ENCODE data around the gene CDK11B.

The CDK11B gene

DNA sequence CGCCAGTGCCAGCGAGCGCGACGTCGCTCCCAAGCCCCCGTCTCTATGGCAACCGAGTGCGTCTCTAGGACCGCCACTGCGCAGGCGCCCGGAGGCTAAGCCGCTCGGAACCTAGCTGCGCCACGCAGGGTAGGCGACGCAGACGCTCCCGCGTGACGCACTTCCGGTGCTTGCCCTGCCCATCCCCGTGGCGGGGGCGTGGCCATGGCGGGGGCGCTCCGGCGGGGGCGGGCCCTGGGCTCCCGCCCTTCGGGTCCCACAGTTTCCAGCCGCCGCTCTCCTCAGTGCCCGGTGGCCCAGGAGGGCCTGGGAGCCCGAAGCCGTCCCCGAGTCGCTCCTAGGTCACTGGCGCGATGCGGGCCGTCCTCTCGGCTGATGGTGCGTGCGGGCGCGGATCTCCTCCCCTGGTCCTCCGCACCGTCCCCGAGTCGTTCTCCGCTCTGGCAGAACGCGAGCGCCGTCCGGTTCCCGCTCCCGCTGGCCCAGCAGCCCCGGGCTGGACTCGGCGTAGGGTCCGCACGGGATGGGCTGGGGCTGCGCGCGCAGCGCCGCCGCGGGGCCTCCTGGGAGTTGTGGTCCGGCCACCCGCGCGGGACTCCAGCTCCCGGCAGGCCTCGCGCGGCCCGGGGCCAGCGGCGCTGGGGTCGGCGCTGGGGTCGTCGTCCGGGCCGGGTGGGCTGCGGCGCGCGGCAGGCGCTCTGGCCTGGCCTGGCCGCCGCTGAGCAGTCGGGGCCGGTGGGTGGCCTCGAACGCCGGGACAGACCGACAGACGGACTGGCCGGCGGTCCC is 43.4 kb downstream of the CDK11B start, which contains the start of gene MIB2:
MIB2 (plus strand) TSS at position 245 of the 789 bp plus-strand sequence. CDS start 7,953 bp downstream, outside the sequence.
- DNase-seq (ENCODE audit: low read depth): peak; percentile 98

GRCh38 chr1:1614954-1615255 is 43.9 kb downstream of the CDK11B start:
- no peak for DNase-seq (ENCODE audit: low read depth)

DNA sequence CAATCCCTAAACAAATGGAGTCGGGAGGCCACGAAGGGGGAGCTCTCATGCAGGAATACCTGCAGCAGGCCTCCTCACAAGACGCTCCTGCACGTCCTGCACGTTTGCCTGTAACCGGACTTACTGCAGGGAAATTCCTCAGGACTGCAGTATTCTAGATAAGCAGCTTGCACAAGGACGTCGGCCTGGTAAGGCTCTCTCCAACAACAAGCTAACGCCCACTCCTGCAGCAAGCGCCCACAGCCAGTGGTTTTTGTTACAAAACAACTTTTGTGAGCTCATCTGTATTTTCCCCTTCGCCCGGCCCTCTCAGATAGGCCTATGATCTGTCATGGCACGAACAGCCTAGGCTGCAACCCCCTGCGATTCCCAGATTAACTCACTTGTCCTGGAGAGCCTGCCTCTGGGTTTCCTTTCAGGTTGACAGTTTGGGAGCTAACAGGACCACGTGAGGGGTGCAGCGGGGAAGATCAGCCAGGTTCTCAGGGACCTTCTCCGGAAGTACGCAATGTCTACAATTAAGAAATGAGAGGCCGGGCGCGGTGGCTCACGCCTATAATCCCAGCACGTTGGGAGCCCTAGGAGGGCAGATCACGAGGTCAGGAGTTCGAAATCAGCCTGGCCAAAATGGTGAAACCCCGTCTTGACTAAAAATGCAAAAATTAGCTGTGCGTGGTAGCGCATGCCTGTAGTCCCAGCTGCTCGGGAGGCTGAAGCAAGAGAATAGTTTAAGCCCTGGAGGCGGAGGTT is 44.4 kb downstream of the CDK11B start:
- no peak for DNase-seq (ENCODE audit: low read depth)

DNA sequence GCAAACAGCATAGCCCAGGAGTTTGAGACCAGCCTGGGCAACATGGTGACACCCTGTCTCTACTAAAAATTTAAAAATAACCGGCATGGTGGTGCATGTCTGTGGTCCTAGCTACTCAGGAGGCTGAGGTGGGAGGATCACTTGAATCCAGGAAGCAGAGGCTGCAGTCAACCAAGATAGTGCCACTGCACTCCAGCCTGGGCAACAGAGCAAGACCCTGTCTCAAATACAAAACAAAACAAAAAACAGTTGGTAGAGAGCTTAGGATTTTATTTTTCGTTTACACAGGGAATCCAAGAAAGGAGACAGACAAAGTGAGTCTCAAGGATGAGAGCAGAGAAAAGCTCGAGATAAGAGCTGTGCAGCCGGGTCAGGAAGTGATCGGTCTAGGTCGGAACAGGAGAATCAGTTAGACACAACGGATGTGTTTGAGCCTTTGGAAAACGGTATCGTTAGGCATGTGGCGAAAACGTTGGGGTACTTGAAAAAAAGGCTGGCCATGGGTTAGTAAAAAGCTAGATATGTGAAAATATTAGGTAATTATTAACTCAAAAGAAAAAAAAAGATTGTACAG is 45.2 kb downstream of the CDK11B start:
- no peak for DNase-seq (ENCODE audit: low read depth)

DNA sequence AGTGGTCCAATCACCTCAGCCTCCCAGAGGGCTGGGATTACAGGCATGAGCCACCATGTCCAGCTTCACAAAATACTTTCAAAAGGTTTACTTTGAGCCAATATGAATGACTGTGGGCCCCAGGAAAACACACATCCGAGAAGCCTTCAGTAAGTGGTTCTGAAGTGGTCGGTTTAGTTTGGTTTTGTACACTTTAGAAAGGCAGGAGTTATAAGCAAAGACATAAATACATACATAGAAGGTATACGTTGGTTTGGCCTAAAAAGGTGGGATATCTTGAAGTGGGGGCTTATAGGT is 46.8 kb downstream of the CDK11B start:
- DNase-seq (ENCODE audit: low read depth): no peak

DNA sequence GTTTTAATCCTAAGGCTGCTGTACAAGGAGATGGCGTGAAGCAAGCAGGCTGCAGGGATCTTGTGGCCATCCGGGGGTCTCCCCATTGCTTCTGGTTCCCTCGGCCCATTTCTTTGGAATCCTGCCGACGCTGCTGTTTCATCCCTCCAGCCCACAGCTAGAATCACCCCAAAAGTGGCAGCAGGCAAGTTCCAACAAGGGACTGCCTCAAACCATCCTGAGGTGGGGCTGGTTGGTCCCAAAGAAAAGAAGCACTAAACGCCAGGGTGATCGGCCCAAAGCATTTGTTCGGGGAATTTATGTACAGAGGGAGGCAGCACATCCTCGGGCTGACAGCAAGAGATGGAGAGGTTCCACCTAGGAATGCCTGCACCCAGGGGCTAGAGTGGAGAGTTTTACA is 48.0 kb downstream of the CDK11B start:
- DNase-seq (ENCODE audit: low read depth): no peak

- no peak for DNase-seq (ENCODE audit: low read depth)
Observed at GRCh38 chr1:1609822-1610485, 48.9 kb downstream of the CDK11B start.

- DNase-seq (ENCODE audit: low read depth): no peak
Observed at GRCh38 chr1:1606232-1606631, 52.6 kb downstream of the CDK11B start.

GRCh38 chr1:1605724-1606123 is 53.1 kb downstream of the CDK11B start:
- no peak for DNase-seq (ENCODE audit: low read depth)

DNA sequence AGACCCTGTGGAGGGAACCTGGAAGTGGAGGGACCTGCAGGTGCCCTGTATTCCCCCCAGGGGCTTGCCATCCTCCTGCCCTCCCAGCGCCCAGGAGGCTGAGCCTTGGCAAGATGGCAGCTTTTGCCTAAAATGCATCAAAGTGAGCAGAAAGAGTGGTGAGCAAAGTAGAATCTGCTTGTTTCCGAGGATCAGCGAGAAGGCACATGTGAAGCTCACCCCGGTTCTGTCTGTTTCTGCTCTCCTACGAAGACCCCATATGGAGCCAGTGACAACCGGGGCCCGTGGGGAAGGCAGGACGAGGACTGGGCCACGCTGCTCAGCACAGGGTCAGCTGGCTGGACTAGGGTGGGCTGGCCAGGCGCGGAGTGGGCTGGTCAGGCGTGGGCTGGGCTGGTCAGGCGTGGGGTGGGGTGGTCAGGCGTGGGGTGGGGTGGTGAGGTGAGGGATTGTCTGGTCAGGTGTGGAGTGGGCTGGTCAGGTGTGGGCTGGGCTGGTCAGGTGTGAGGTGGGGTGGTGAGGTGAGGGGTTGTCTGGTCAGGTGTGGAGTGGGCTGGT is 53.7 kb downstream of the CDK11B start:
- no peak for DNase-seq (ENCODE audit: low read depth)

DNA sequence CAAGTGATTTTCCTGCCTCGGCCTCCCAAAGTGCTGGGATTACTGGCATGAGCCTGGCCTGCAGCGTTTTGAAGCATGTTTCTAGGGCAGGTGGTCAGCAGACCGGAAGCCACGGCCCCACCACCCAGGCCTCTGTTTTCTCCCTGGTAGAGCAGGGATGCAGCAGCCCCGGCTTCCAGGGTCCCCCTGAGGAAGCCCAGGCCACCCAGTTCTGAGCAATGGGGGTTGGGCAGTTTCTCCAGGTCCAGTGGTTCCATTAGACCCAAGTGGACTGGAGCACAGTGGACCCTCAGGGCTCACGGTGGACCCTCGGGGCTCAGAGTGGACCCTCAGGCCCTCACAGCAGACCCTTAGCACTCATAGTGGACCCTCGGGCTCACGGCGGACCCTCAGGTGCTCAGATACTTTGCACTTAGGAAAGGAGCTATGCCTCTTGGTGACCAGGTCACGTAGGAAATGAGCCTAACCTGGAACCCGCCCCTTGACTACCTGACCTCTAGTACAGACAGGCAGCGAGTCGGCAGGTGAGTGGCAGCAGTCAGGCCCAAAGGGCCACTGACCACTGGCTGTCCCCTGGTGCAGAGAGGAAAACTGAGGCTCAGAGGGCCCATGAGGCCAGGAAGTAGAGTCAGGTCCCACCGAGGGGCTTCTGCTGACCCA is 54.3 kb downstream of the CDK11B start:
- DNase-seq (ENCODE audit: low read depth): no peak

- no peak for DNase-seq (ENCODE audit: low read depth)
Observed at GRCh38 chr1:1603671-1604373, 55.0 kb downstream of the CDK11B start.

DNA sequence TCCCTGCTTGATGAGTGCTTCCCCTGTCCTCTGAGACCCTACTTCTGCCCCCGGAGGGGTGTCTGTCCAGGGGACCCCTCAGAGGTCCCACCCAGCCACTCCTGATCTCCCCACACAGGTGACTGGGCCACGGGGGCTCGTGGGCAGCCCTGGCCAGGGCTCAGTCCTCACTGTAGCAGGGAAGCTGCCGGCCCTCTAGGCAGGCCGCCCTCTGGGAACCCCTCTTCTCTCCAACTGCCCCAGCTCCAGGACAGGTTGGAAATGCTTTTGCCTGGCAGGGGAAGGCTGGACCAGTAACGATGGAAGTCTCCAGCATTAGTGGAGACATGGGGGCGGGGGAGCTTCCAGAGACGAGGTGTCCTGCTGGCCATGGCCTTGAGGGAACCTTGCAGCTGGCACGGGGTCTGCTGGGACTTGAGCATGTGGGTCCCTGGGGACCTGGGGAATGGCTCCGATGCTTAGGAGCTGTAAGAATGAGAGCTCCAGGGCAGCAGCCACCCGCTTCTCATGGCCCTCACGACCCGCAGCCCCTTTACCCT is 55.8 kb downstream of the CDK11B start:
- no peak for DNase-seq (ENCODE audit: low read depth)

- no peak for DNase-seq (ENCODE audit: low read depth)
Observed at GRCh38 chr1:1602304-1602967, 56.4 kb downstream of the CDK11B start.

- DNase-seq (ENCODE audit: low read depth): no peak
Observed at GRCh38 chr1:1601564-1602303, 57.1 kb downstream of the CDK11B start.

GRCh38 chr1:1600861-1601563 is 57.8 kb downstream of the CDK11B start:
- DNase-seq (ENCODE audit: low read depth): no peak

DNA sequence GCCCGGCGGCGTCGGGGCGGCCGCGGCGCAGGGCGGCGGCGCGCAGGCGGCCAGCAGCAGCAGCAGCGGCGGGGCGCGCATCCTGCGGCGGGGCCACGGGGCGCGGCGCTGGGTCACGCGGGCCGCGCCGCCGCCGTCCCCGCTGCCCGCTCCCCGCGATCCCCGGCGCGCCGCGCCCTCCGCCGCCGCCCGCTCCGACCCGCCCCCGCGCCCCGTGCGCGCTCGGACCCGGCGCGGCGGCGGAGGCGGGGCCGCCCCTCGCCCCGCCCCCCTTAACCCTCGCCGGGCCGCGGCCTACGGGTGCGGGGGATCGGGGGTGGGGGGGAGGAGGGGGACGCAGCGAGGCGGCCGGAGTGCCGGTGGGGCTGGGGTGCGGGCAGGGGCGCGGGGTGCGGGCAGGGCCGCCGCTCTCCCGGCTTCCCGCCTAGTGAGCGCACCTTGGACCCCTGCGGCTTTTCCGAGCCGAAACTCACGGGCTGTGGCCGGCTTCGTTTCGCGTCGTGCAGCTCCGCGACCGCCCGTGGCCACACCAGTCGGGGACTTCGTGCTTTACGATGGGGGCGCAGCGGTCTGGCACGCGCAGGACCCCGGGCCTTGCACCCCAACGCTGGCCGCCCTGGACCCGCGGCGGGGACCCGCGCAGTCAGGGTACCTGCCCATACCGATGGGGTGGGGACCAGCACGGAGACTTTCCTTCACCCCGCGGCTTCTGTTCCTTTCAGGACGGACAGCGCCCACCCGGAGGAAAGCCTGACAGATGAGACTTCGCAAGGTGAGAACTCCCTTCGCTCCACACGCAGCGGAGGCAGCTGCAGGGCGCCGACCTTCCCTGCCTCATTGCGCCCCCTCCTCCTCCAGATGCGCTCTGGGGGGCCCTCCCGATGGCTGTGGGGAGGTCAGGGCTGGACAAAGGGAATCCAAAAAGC is 58.6 kb downstream of the CDK11B start, which contains the start of gene FNDC10:
FNDC10 (minus strand) TSS at position 201 of the 926 bp plus-strand sequence; CDS start at position 81, 120 bp downstream.
- no peak for DNase-seq (ENCODE audit: low read depth)
